Thyroid gland (tissue), 4 donors: ENCODE data around the gene TAOK1. TPM values are rescaled to one million over a fixed set of nuclear protein-coding genes. Genes with fewer than 3 reads are reported as not detected.

Source experiments
- DNase-seq, 2 donors: peaks; one replicate each; pipeline ENCODE4 v3.0.0-alpha.2; 2019
- H3K27ac ChIP-seq, 3 donors: fragments of 200-600 bp; sonication (generic); 1 replicate in 2 of 3; 2 replicates in 1 of 3; pipeline ENCODE4 v1.5.1; 2016 to 2019; ENCODE audit warnings: mild to moderate bottlenecking in 1 of 3, moderate library complexity in 1 of 3
- H3K27me3 ChIP-seq: fragments of 200-600 bp; sonication (generic); one replicate; pipeline ENCODE4 v1.5.1; 2019
- H3K36me3 ChIP-seq, 2 donors: fragments of 200-600 bp; sonication (generic); one replicate each; pipeline ENCODE4 v1.5.1; 2016 to 2019
- H3K4me1 ChIP-seq, 2 donors: fragments of 200-600 bp; sonication (generic); one replicate each; pipeline ENCODE4 v1.5.1; 2017 to 2019
- H3K4me3 ChIP-seq, 3 donors: fragments of 200-600 bp; sonication (generic); replicated peaks in 1 of 3; 1 replicate in 2 of 3; 2 replicates in 1 of 3; pipeline ENCODE4 v1.5.1; 2016; ENCODE audit warnings: mild to moderate bottlenecking in 1 of 3
- H3K9me3 ChIP-seq: fragments of 200-600 bp; sonication (generic); one replicate; pipeline ENCODE4 v1.5.1; 2017
- POLR2A ChIP-seq, 2 donors: fragments of 450-650 bp; IDR thresholded peaks; one replicate each; pipeline ENCODE4 v1.6.1; 2017; ENCODE audit warnings: antibody characterized with exemption in 2 of 2, mild to moderate bottlenecking in 2 of 2, moderate library complexity in 1 of 2
- WGBS, 2 donors: methylation state at CpG; one replicate each; pipeline ENCODE4 v1.1.5; 2017; 5-methylcytosine and 5-hydroxymethylcytosine counted together
- intact Hi-C: fragments of 100-400 bp; cut with DNase I; formaldehyde crosslinking; loops from one replicate; pipeline ENCODE4 v1.15.1; 2023
- total RNA-seq, 4 donors: library from RNA; depleted of rRNA; stranded (reverse); fragments of >200 nt; gene quantifications; one replicate each; pipeline ENCODE4 v1.2.3, GENCODE V29; 2016
- TF ChIP-seq, protein P1 (sequence below), 6 experiments: fragments of 200-600 bp in 3 of 6; fragments of 450-650 bp in 3 of 6; sonication (generic) in 3 of 6; IDR thresholded peaks; one replicate each; pipeline ENCODE4 v1.5.1; 2016 to 2019; ENCODE audit warnings: antibody characterized with exemption in 6 of 6, mild to moderate bottlenecking in 2 of 6, inconsistent platforms in 1 of 6, moderate library complexity in 1 of 6

TAOK1 gene
- total RNA-seq, 4 donors from 2014 or later, result 62.9 to 87.5 (median 68.8) TPM

DNA sequence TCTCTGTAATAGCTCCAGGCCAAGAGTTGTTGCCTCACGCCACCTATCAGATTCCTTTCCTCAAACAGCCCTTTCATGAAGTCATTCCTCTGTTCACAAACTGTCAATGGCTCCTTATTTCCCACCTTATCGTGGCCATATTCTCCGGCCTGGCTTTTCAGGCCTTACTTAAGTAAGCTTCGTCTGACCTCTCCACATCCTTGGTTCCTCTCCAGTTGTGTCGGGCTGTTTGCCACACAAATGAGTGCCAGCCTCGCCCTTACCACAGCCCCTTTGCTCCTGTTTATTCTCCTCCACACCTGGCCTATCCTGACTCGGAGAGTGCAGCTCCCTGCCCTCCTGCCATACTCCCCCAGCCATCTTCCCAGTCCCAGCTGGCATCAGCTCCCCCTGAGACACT, 180.4 kb downstream of the TAOK1 start:
- H3K9me3 ChIP-seq, result no peaks in the 10 kb centered on the region
- intact Hi-C loops, result no loop called here
- peak overlapping the region in 2 of 3 donors; percentile 17 to 25 for H3K27ac ChIP-seq
- no peaks in the 10 kb centered on the region for H3K27me3 ChIP-seq
- TF ChIP-seq POLR2A (IDR thresholded peaks at IDR 0.05), result no peak
- TF ChIP-seq, protein P1, sequence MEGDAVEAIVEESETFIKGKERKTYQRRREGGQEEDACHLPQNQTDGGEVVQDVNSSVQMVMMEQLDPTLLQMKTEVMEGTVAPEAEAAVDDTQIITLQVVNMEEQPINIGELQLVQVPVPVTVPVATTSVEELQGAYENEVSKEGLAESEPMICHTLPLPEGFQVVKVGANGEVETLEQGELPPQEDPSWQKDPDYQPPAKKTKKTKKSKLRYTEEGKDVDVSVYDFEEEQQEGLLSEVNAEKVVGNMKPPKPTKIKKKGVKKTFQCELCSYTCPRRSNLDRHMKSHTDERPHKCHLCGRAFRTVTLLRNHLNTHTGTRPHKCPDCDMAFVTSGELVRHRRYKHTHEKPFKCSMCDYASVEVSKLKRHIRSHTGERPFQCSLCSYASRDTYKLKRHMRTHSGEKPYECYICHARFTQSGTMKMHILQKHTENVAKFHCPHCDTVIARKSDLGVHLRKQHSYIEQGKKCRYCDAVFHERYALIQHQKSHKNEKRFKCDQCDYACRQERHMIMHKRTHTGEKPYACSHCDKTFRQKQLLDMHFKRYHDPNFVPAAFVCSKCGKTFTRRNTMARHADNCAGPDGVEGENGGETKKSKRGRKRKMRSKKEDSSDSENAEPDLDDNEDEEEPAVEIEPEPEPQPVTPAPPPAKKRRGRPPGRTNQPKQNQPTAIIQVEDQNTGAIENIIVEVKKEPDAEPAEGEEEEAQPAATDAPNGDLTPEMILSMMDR (IDR thresholded peaks at IDR 0.05), result no peak
- no peak overlapping the region for H3K4me3 ChIP-seq
- H3K4me1 ChIP-seq, result peaks cover 14 to 38% of the 10 kb centered on the region in 2 donors
- H3K36me3 ChIP-seq, result peaks cover 12 to 14% of the 10 kb centered on the region in 2 donors
- 58 to 74% methylated on average over 7 of the region's 7 CpGs for WGBS, 2 donors
- DNase-seq, result peak; percentile 49 to 68

DNA sequence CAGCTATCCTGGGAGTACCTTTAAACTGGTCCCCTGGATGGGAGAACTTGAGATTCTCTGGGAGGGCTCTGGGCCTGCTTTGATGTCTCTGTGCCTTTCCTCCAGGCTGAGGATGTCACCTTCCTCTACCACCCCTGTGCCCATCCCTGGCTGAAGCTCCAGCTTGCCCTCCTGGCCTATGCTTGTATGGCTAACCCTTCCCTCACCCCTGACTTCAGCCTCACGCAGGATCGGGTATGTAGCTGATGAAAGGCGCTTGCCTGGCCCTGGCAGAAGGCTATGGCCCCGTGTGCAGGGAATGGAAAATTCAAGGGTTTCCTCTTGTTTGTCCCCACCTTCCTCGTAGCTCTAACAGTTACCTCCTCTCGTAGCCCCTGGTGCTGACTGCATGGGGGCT, 181.3 kb downstream of the TAOK1 start:
- no peaks in the 10 kb centered on the region for H3K27me3 ChIP-seq
- peaks cover 8 to 31% of the 10 kb centered on the region in 2 donors for H3K4me1 ChIP-seq
- no peak for DNase-seq
- no peak for TF ChIP-seq POLR2A (IDR thresholded peaks at IDR 0.05)
- TF ChIP-seq, protein P1 (IDR thresholded peaks at IDR 0.05), result no peak
- intact Hi-C loops, result no loop called here
- no peak overlapping the region for H3K4me3 ChIP-seq
- no peak overlapping the region for H3K27ac ChIP-seq
- 96 to 97% methylated on average over 6 of the region's 6 CpGs for WGBS, 2 donors
- H3K9me3 ChIP-seq, result no peaks in the 10 kb centered on the region
- H3K36me3 ChIP-seq, result peaks cover 21 to 23% of the 10 kb centered on the region in 2 donors

DNA sequence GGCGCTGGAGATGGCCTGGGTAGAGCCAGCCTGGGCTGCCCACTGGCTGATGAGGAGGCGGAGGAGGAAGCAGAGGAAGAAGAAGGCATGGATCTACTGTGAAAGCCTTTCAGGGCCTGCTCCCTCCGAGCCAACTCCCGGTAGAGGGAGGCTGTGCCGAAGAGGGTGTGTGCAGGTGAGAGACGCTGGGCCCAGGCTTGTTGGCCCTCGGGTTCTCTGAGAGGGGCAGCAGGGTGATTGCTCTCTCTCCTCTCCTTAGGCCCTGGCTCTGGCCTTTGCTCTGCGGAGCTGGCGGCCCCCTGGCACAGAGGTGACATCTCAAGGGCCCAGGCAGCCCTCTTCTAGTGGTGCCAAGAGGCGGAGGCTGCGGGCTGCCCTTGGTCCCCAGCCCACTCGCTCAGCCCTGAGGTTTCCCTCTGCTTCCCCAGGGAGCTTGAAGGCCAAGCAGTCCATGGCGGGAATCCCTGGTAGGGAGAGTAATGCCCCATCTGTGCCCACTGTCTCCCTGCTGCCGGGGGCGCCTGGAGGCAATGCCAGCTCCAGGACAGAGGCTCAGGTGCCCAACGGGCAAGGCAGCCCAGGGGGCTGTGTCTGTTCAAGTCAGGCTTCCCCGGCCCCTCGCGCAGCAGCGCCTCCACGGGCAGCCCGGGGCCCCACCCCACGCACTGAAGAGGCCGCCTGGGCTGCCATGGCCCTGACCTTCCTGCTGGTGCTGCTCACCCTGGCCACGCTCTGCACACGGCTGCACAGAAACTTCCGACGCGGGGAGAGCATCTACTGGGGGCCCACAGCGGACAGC, 181.9 kb downstream of the TAOK1 start:
- peak in 1 of 2 donors; percentile 20 for DNase-seq
- no peaks in the 10 kb centered on the region for H3K27me3 ChIP-seq
- WGBS, 2 donors, result 65 to 88% methylated on average over 9 to 16 of the region's 30 CpGs
- H3K9me3 ChIP-seq, result no peaks in the 10 kb centered on the region
- H3K4me1 ChIP-seq, result peaks cover 8 to 31% of the 10 kb centered on the region in 2 donors
- TF ChIP-seq, protein P1 (IDR thresholded peaks at IDR 0.05), result no peak
- no peak for TF ChIP-seq POLR2A (IDR thresholded peaks at IDR 0.05)
- intact Hi-C loops, result no loop called here
- no peak overlapping the region for H3K4me3 ChIP-seq
- H3K36me3 ChIP-seq, result peaks cover 27 to 29% of the 10 kb centered on the region in 2 donors
- H3K27ac ChIP-seq, result no peak overlapping the region

GRCh38 chr17:29572691-29573557, 182.8 kb downstream of the TAOK1 start:
- Histone ChIP-seq H3K27ac (no peak overlapping the region), H3K36me3 (peaks cover 29 to 37% of the 10 kb centered on the region in 2 donors), H3K27me3 (no peaks in the 10 kb centered on the region), H3K4me3 (no peak overlapping the region), H3K4me1 (peaks cover 8 to 31% of the 10 kb centered on the region in 2 donors), H3K9me3 (no peaks in the 10 kb centered on the region)
- TF ChIP-seq, protein P1 (IDR thresholded peaks at IDR 0.05), result peak in 4 of 6 experiments; percentile 19 to 67 (median 41)
- TF ChIP-seq POLR2A (IDR thresholded peaks at IDR 0.05), result no peak
- intact Hi-C loops, result no loop called here
- peak in 1 of 2 donors; percentile 46 for DNase-seq
- WGBS, 2 donors, result 59 to 77% methylated on average over 15 to 17 of the region's 62 CpGs
